Astrocyte of the hippocampus (primary cell): Measurements from ENCODE around the gene SKI.

ENCODE experiments used
- DNase-seq: peaks from one replicate; pipeline ENCODE4 v3.0.0; 2011; ENCODE audit warnings: low read depth, low spot score

The SKI gene

GRCh38 chr1:2337501-2337900 is 109.4 kb downstream of the SKI start:
- no peak for DNase-seq

GRCh38 chr1:2339206-2340085 is 111.3 kb downstream of the SKI start:
- DNase-seq, result no peak

- DNase-seq, result no peak
These were observed 112.2 kb downstream of the SKI start for GRCh38 chr1:2340086-2340917.

GRCh38 chr1:2340918-2341254 is 112.8 kb downstream of the SKI start:
- no peak for DNase-seq

GRCh38 chr1:2341706-2342383 is 113.7 kb downstream of the SKI start:
- no peak for DNase-seq

- no peak for DNase-seq
These were observed 114.4 kb downstream of the SKI start for GRCh38 chr1:2342384-2343022.

- no peak for DNase-seq
These were observed 115.2 kb downstream of the SKI start for GRCh38 chr1:2343023-2343935.

GRCh38 chr1:2344121-2344681 is 116.1 kb downstream of the SKI start:
- DNase-seq, result no peak

- DNase-seq, result no peak
These were observed 116.7 kb downstream of the SKI start for GRCh38 chr1:2344744-2345296.

- DNase-seq, result no peak
These were observed 117.4 kb downstream of the SKI start for GRCh38 chr1:2345297-2346075.

GRCh38 chr1:2346691-2347408 is 118.7 kb downstream of the SKI start:
- no peak for DNase-seq

- DNase-seq, result no peak
These were observed 119.3 kb downstream of the SKI start for GRCh38 chr1:2347409-2347785.

GRCh38 chr1:2347896-2348295 is 119.8 kb downstream of the SKI start:
- no peak for DNase-seq

GRCh38 chr1:2348346-2349325 is 120.5 kb downstream of the SKI start:
- DNase-seq, result no peak

GRCh38 chr1:2349806-2350205 is 121.7 kb downstream of the SKI start:
- DNase-seq, result no peak

- no peak for DNase-seq
These were observed 122.4 kb downstream of the SKI start for GRCh38 chr1:2350501-2350900.

- no peak for DNase-seq
These were observed 123.0 kb downstream of the SKI start for GRCh38 chr1:2350911-2351655.
